HEK293 (cell line): ENCODE results near the gene DYNLT2.
A peak's percentile ranks its signal among the peaks of the same experiment; 100 is the strongest.

Experiments used
- HOXA7 ChIP-seq: sonication (generic); formaldehyde crosslinking; IDR thresholded peaks from 2 replicates; pipeline ENCODE4 v1.8.1; 2022; ENCODE audit warnings: missing genetic modification reagents, borderline replicate concordance
- HOXD13 ChIP-seq: sonication (generic); formaldehyde crosslinking; IDR thresholded peaks from 2 replicates; pipeline ENCODE4 v1.8.0; 2022; ENCODE audit warnings: missing genetic modification reagents, borderline replicate concordance
- INSM2 ChIP-seq: fragments of 450-650 bp; formaldehyde crosslinking; IDR thresholded peaks from 2 replicates; pipeline ENCODE4 v1.5.1; 2016; ENCODE audit warnings: missing biosample characterization, missing genetic modification characterization
- KLF1 ChIP-seq: fragments of 450-650 bp; formaldehyde crosslinking; IDR thresholded peaks from 2 replicates; pipeline ENCODE4 v1.5.1; 2016; ENCODE audit warnings: missing biosample characterization, missing genetic modification characterization
- SCRT2 ChIP-seq: fragments of 450-650 bp; formaldehyde crosslinking; IDR thresholded peaks from 2 replicates; pipeline ENCODE4 v1.5.1; 2016; ENCODE audit warnings: missing biosample characterization, missing genetic modification characterization
- YY2 ChIP-seq: fragments of 450-650 bp; formaldehyde crosslinking; IDR thresholded peaks from 2 replicates; pipeline ENCODE4 v1.5.1; 2016; ENCODE audit warnings: missing biosample characterization, missing genetic modification characterization
- ZBTB17 ChIP-seq: fragments of 450-650 bp; formaldehyde crosslinking; IDR thresholded peaks from 2 replicates; pipeline ENCODE4 v1.5.1; 2016; ENCODE audit warnings: missing biosample characterization, missing genetic modification characterization
- ZBTB20 ChIP-seq: fragments of 450-650 bp; formaldehyde crosslinking; IDR thresholded peaks from 2 replicates; pipeline ENCODE4 v1.5.1; 2016; ENCODE audit warnings: missing biosample characterization, missing genetic modification characterization
- ZBTB21 ChIP-seq: fragments of 450-650 bp; formaldehyde crosslinking; IDR thresholded peaks from 2 replicates; pipeline ENCODE4 v1.5.1; 2017; ENCODE audit warnings: missing biosample characterization, missing genetic modification characterization
- ZBTB26 ChIP-seq: fragments of 450-650 bp; formaldehyde crosslinking; optimal IDR thresholded peaks from 2 replicates; pipeline ENCODE3; 2016; ENCODE audit warnings: missing biosample characterization, mild to moderate bottlenecking, missing genetic modification characterization
- ZBTB6 ChIP-seq: fragments of 450-650 bp; formaldehyde crosslinking; IDR thresholded peaks from 2 replicates; pipeline ENCODE4 v1.5.1; 2017; ENCODE audit warnings: missing biosample characterization, missing genetic modification characterization
- ZFHX2 ChIP-seq: fragments of 450-650 bp; formaldehyde crosslinking; conservative IDR thresholded peaks from 2 replicates; pipeline ENCODE4 v1.5.1; 2016; ENCODE audit warnings: missing biosample characterization, missing genetic modification characterization
- ZNF214 ChIP-seq: fragments of 450-650 bp; formaldehyde crosslinking; IDR thresholded peaks from 2 replicates; pipeline ENCODE4 v1.5.1; 2017; ENCODE audit warnings: missing biosample characterization, mild to moderate bottlenecking, missing genetic modification characterization, borderline replicate concordance
- ZNF221 ChIP-seq: fragments of 450-650 bp; formaldehyde crosslinking; IDR thresholded peaks from 2 replicates; pipeline ENCODE4 v1.5.1; 2017; ENCODE audit warnings: missing biosample characterization, missing genetic modification characterization, borderline replicate concordance
- ZNF391 ChIP-seq: fragments of 450-650 bp; formaldehyde crosslinking; IDR thresholded peaks from 2 replicates; pipeline ENCODE4 v1.5.1; 2016; ENCODE audit warnings: low read depth, missing biosample characterization, missing genetic modification characterization, borderline replicate concordance
- ZNF426 ChIP-seq: fragments of 450-650 bp; formaldehyde crosslinking; IDR thresholded peaks from 2 replicates; pipeline ENCODE4 v1.5.1; 2017; ENCODE audit warnings: missing biosample characterization, missing genetic modification characterization, mild to moderate bottlenecking, inconsistent platforms, moderate library complexity
- ZNF513 ChIP-seq: fragments of 450-650 bp; IDR thresholded peaks from 2 replicates; pipeline ENCODE4 v1.5.1; 2018; ENCODE audit warnings: missing biosample characterization, missing genetic modification characterization
- ZNF561 ChIP-seq: fragments of 450-650 bp; IDR thresholded peaks from 2 replicates; pipeline ENCODE4 v1.5.1; 2018; ENCODE audit warnings: missing biosample characterization, missing genetic modification characterization, borderline replicate concordance
- ZNF621 ChIP-seq: fragments of 450-650 bp; formaldehyde crosslinking; IDR thresholded peaks from 2 replicates; pipeline ENCODE4 v1.5.1; 2017; ENCODE audit warnings: missing biosample characterization, missing genetic modification characterization
- ZNF629 ChIP-seq: fragments of 450-650 bp; formaldehyde crosslinking; IDR thresholded peaks from 2 replicates; pipeline ENCODE4 v1.5.1; 2017; ENCODE audit warnings: missing biosample characterization, missing genetic modification characterization
- ZNF639 ChIP-seq: fragments of 450-650 bp; formaldehyde crosslinking; IDR thresholded peaks from 2 replicates; pipeline ENCODE4 v1.5.1; 2016; ENCODE audit warnings: missing biosample characterization, missing genetic modification characterization
- TF ChIP-seq, protein P1 (sequence below): IDR thresholded peaks from 2 replicates; pipeline ENCODE4 v1.6.1; 2011; ENCODE audit warnings: mild to moderate bottlenecking, low read depth, low read length, borderline replicate concordance
- TF ChIP-seq, protein P2 (sequence below): fragments of 450-650 bp; formaldehyde crosslinking; conservative IDR thresholded peaks from 2 replicates; pipeline ENCODE4 v1.5.1; 2016; ENCODE audit warnings: low read depth, missing biosample characterization, missing genetic modification characterization
- TF ChIP-seq, protein P3 (sequence below): fragments of 450-650 bp; formaldehyde crosslinking; IDR thresholded peaks from 2 replicates; pipeline ENCODE4 v1.5.1; 2016; ENCODE audit warnings: missing biosample characterization, missing genetic modification characterization

DYNLT2 gene

GRCh38 chr6:169751242-169752073, at the start of gene DYNLT2, which contains the start of gene ERMARD (continued):
- TF ChIP-seq, protein P1, sequence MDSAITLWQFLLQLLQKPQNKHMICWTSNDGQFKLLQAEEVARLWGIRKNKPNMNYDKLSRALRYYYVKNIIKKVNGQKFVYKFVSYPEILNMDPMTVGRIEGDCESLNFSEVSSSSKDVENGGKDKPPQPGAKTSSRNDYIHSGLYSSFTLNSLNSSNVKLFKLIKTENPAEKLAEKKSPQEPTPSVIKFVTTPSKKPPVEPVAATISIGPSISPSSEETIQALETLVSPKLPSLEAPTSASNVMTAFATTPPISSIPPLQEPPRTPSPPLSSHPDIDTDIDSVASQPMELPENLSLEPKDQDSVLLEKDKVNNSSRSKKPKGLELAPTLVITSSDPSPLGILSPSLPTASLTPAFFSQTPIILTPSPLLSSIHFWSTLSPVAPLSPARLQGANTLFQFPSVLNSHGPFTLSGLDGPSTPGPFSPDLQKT: peak; percentile 90; the same call in 1 of the 2 replicates
- TF ChIP-seq ZNF639 (tag by site-specific recombination) (peak; percentile 59; the same call in 1 of the 2 replicates), ZNF629 (tag by site-specific recombination) (peak; percentile 89), INSM2 (tag by site-specific recombination) (peak; percentile 70; the same call in 1 of the 2 replicates), KLF1 (peak; percentile 71), ZBTB6 (tag by site-specific recombination) (peak; percentile 80), ZFHX2 (peak; percentile 95), ZBTB26 (peak; percentile 99), HOXD13 (CRISPR knock-in tag) (peak; percentile 72), ZBTB21 (peak; percentile 44; the same call in 1 of the 2 replicates), ZBTB20 (tag by site-specific recombination) (peak; percentile 84), ZBTB17 (tag by site-specific recombination) (peak; percentile 91; the same call in 1 of the 2 replicates), ZNF561 (peak; percentile 76), ZNF214 (tag by site-specific recombination) (no peak), HOXA7 (CRISPR knock-in tag) (peak; percentile 62; the same call in 1 of the 2 replicates), ZNF621 (no peak), ZNF221 (tag by site-specific recombination) (no peak), SCRT2 (peak; percentile 9; the same call in 1 of the 2 replicates), ZNF513 (tag by site-specific recombination) (peak; percentile 32; the same call in 1 of the 2 replicates), ZNF426 (tag by site-specific recombination) (no peak), ZNF391 (peak; percentile 21; the same call in 1 of the 2 replicates), YY2 (tag by site-specific recombination) (0 out of 2 replicates have a peak, but pooled peaks have one; percentile 40)
- TF ChIP-seq, protein P2, sequence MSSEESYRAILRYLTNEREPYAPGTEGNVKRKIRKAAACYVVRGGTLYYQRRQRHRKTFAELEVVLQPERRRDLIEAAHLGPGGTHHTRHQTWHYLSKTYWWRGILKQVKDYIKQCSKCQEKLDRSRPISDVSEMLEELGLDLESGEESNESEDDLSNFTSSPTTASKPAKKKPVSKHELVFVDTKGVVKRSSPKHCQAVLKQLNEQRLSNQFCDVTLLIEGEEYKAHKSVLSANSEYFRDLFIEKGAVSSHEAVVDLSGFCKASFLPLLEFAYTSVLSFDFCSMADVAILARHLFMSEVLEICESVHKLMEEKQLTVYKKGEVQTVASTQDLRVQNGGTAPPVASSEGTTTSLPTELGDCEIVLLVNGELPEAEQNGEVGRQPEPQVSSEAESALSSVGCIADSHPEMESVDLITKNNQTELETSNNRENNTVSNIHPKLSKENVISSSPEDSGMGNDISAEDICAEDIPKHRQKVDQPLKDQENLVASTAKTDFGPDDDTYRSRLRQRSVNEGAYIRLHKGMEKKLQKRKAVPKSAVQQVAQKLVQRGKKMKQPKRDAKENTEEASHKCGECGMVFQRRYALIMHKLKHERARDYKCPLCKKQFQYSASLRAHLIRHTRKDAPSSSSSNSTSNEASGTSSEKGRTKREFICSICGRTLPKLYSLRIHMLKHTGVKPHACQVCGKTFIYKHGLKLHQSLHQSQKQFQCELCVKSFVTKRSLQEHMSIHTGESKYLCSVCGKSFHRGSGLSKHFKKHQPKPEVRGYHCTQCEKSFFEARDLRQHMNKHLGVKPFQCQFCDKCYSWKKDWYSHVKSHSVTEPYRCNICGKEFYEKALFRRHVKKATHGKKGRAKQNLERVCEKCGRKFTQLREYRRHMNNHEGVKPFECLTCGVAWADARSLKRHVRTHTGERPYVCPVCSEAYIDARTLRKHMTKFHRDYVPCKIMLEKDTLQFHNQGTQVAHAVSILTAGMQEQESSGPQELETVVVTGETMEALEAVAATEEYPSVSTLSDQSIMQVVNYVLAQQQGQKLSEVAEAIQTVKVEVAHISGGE: peak; percentile 91
- TF ChIP-seq, protein P3, sequence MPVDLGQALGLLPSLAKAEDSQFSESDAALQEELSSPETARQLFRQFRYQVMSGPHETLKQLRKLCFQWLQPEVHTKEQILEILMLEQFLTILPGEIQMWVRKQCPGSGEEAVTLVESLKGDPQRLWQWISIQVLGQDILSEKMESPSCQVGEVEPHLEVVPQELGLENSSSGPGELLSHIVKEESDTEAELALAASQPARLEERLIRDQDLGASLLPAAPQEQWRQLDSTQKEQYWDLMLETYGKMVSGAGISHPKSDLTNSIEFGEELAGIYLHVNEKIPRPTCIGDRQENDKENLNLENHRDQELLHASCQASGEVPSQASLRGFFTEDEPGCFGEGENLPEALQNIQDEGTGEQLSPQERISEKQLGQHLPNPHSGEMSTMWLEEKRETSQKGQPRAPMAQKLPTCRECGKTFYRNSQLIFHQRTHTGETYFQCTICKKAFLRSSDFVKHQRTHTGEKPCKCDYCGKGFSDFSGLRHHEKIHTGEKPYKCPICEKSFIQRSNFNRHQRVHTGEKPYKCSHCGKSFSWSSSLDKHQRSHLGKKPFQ (tag by site-specific recombination): peak; percentile 15; the same call in 1 of the 2 replicates
